Measurements from ENCODE around the gene GGTLC2.
"Not testable (repeated sequence)": the region's sequence is repeated elsewhere in the genome, so short reads cannot be mapped to it uniquely, and the experiment has no call there.

The GGTLC2 gene

GRCh38 chr22:22644314-22644713 lies at the start of gene GGTLC2:
GGTLC2 (plus strand) TSS chr22:22644614; CDS start chr22:22646346, 1,732 bp downstream.
- DNase-seq: not testable (repeated sequence)

GRCh38 chr22:22595001-22595835 lies 49.2 kb upstream of the GGTLC2 start:
- no peak for DNase-seq

GRCh38 chr22:22598144-22598543 lies 46.3 kb upstream of the GGTLC2 start:
- no peak for DNase-seq

DNA sequence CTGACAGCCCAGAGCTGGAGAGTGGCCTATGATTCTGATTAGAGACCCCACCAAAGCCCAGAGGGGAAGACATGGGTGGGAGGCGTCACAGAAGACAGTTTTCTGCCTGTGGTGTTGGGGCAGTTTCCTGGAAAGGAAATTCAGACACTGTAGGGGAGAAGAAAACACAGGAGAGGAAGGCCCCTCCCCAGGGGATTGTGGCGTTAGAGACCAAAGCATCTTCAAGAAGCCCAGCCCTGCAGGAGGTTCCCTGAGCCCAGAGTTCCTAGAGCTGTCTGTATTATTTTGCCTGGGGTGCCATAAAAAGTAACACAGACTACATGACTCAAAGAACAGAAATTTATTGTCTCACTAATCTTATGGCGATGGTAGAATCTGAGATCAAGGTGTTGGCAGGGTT lies 45.2 kb upstream of the GGTLC2 start:
- no peak for DNase-seq

DNA sequence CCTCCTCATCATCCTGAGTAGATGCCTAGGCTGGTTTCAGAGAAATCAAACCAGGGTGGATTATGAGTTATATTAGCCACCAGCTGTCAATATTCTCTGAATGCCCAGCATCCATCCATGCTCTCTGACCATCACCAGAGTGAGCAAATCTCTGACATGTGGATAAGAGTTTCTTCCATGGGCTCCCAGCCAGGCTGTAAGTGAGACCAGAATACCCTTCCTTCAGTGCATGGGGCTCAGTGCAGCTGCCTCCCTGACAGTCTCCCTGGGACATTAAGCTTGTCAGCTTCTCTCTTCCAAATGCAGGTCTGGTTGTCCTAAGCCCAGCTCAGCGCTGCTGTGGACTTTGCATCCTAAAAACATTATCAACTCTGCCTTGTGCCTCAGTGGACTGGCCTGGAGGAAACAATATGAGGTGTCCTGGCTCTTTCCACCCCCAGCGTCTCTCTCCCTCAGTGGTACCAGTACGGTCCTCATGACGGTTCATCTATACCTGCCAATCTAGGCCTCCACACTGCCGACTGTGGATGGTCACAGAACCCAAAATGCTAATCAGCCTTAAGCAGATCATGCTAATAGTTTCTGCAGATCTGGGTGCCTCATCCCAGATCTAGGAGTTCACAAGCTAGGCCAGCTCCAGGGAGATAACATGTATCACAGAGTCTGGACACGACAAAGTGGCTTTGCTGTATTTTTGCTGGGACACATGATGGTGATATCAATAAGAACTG lies 43.7 kb upstream of the GGTLC2 start:
- no peak for DNase-seq

- DNase-seq: no peak
These were observed 40.9 kb upstream of the GGTLC2 start for GRCh38 chr22:22603470-22603947.

- DNase-seq: no peak
These were observed 39.9 kb upstream of the GGTLC2 start for GRCh38 chr22:22604326-22605073.

DNA sequence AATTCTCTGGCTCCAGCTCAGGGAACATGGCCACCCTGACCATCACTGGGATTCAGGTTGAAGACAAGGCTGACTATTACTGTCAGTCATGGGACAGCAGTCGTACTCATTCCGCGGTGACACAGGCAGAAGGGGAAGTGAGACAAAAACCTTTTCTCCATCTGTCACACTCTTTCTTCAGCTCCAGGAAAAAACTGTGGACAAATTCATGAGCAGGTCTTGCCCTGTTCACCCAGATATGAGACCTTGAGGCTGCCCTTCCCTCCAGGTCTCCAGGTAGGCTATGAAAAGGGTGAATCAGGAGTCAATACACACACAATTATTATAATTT lies 39.4 kb upstream of the GGTLC2 start:
- no peak for DNase-seq

DNA sequence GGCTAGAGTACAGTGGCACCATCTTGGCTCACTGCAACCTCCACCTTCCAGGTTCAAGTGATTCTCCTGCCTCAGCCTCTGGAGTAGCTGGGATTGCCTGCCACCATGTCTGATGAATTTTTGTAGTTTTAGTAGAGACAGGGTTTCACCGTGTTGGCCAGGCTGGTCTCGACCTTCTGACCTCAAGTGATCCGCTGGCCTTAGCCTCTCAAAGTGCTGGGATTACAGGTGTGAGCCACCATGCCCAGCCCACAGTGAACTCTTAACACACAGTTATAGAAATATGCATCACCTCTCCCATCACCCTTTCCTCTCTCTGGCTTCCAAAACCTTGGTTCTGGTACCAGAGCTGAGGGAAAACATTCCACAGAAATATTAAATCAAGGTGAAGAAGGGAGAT lies 36.4 kb upstream of the GGTLC2 start:
- not testable (repeated sequence) for DNase-seq

GRCh38 chr22:22609291-22609690 lies 35.1 kb upstream of the GGTLC2 start:
- DNase-seq: no peak

DNA sequence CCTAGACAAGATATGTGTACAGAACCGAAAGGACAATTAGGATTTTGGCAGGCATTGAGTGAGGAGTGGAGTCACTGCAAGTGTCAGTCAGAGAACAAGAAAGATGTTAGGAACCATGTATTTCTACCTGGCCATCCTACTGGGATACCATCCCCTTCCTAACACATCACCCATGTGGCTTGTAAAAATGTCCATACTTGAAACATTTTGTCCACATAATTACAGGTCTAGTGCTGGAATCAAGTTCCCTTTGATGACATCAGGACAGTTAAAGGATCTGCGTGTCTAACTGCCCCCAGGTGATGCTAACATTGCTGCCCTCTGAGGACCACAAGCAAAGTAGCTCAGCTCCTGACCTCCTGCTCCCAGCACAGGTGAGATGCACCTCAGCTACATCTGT lies 31.9 kb upstream of the GGTLC2 start:
- no peak for DNase-seq

DNA sequence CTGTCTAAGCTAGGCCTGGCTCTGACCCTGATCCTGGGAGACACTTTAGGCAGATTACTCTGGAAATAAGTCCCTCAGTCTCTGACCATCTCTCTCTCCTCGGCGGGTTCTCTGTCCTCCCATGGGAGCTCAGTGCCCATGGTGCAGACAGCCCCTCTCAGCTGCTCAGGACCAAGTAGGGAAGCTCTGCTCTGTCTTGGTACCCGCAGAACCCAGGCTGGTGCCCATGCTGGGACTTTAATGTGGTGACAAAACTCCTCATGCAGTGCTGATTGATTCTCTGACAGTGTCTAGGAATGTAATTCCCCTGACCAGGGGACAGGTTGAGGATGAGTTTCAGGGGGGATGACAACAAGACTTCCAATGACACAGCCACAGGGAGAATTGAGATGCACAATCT lies 30.3 kb upstream of the GGTLC2 start:
- DNase-seq: no peak

- no peak for DNase-seq
These were observed 27.8 kb upstream of the GGTLC2 start for GRCh38 chr22:22616636-22617035.

GRCh38 chr22:22618448-22618847 lies 26.0 kb upstream of the GGTLC2 start:
- DNase-seq: no peak

DNA sequence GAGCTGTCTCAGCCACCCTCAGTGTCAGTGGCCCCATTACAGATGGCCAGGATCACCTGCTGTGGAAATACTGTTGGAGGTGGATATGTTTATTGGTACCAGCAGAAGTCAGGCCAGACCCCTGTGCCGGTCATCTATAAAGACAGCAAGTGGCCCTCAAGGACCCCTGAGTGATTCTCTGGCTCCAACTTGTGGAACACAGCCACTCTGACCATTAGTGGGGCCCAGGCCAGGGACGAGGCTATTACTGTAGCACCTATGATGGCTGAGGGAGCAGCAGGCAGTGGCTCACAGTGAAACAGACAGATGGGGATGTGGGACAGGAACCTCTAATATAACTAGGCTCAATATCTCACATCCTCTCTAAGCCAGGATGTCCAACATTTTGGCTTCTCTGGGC lies 25.5 kb upstream of the GGTLC2 start:
- DNase-seq: no peak

- DNase-seq: no peak
These were observed 24.5 kb upstream of the GGTLC2 start for GRCh38 chr22:22619765-22620414.

GRCh38 chr22:22628546-22629495 lies 15.6 kb upstream of the GGTLC2 start:
- not testable (repeated sequence) for DNase-seq

DNA sequence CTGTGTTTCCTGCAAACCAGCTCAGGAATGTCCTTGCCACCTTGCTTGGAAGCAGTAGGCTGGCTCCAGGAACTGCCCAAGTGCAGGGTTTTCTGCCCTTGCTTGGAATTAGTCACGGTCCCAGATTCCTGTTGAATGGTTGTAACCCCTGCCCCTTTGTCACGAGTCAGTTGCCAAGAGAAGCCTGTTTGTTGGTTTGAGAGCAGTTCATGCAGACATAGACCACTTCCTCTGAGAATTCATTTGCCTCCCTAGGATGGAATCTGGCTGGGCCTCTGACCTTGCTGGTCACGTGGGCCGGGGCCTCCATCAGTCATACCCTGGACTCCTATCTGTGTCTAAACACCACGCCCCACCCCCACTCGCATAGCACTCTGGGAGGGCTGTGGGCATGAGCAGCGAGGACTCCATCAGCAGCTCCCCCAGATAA lies 13.2 kb upstream of the GGTLC2 start:
- DNase-seq: not testable (repeated sequence)

DNA sequence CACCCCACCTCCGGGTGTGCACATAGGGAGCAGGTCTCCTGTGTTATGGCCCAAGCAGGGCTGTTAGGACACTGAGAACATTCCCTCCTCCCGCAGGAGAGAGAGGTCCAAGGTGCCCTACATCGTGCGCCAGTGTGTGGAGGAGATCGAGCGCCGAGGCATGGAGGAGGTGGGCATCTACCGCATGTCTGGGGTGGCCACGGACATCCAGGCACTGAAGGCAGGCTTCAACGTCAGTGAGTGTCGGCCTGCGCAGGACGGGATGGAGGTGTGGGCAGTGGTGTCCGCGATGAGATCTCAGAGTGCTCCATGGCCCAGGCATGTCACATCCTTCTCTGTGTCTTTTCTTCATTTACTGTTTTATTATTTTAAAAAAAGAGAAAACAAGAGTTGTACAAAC lies 12.2 kb upstream of the GGTLC2 start:
- DNase-seq: not testable (repeated sequence)

DNA sequence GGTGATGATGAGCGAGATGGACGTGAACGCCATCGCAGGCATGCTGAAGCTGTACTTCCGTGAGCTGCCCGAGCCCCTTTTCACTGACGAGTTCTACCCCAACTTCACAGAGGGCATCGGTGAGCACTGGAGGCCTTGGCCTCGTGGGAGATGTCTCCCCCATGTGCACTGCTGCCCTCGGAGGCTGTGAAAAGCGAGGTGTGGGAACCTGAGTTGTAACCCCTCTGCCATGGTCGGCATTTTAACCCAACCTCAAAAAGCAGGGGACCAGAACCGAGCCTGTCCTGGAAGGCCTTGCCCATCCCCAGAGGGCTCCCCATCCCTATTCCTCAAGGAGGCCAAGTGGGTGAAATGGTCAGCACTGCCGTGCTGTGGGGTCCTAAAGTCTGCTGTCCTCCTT lies 10.9 kb upstream of the GGTLC2 start:
- DNase-seq: not testable (repeated sequence)

DNA sequence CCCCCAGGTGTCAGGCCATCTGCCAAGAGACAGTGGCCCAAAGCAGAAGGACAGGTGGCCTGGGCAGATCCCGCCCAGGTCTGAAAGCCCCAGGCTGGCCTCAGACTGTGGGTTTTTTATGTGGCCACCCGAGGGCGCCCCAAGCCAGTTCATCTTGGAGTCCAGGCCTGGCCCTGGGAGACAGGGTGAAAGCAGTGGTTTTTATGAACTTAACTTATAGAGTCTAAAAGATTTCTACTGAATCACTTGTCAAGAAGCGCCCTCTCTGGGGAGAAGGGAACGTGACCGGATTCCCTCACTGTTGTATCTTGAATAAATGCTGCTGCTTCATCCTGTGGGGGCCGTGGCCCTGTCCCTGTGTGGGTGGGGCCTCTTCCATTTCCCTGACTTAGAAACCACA lies 8.2 kb upstream of the GGTLC2 start:
- peak; percentile 19 for DNase-seq

DNA sequence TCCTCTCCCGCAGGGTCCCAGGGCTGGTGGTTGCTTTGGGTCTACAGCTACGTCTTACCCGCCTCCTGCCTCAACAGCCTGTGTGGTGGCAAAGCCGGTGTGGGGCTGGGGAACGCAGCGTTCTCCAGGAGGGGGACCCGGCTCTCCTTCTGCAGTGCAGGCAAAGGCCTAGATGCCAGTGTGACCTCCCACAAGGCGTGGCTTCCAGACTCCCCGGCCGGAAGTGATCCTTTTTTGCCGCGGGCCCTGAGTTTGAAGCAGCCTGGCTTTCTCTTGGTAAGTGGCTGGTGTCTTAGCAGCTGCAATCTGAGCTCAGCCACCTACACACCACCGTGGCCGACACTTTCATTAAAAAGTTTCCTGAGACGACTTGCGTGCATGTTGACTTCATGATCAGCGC lies 6.1 kb upstream of the GGTLC2 start:
- DNase-seq: not testable (repeated sequence)
